K562 (cell line): Measurements from ENCODE around the gene DDT.
"Not testable (repeated sequence)": the region's sequence is repeated elsewhere in the genome, so short reads cannot be mapped to it uniquely, and the experiment has no call there.

Experiments
- MXI1 ChIP-seq: IDR thresholded peaks from 2 replicates; pipeline ENCODE4 v1.6.1; 2011; ENCODE audit warnings: low read depth, mild to moderate bottlenecking, improper control_type of control experiment, low read length
- POLR2A ChIP-seq: fragments of 450-650 bp; conservative IDR thresholded peaks from 2 replicates; pipeline ENCODE4 v1.6.1; 2016
- TGIF2 ChIP-seq: sonication (generic); formaldehyde crosslinking; IDR thresholded peaks from 2 replicates; pipeline ENCODE4 v1.8.1; 2022; ENCODE audit warnings: mild to moderate bottlenecking, missing genetic modification reagents, moderate library complexity
- ZC3H11A ChIP-seq: IDR thresholded peaks from 2 replicates; pipeline ENCODE4 v1.6.1; 2012; ENCODE audit warnings: low read depth, low read length, improper control_type of control experiment

GRCh38 chr22:23986089-23986488, 11.8 kb upstream of the DDT start:
- not testable (repeated sequence) for TF ChIP-seq MXI1; POLR2A; TGIF2 (CRISPR knock-in tag); ZC3H11A
